ENCODE results near the gene COX7B. TPM values are rescaled to one million over a fixed set of nuclear protein-coding genes. Genes with fewer than 3 reads are reported as not detected.

Gene COX7B
- total RNA-seq, 2 donors from 2014 or later, result 1,439 to 1,473 TPM

DNA sequence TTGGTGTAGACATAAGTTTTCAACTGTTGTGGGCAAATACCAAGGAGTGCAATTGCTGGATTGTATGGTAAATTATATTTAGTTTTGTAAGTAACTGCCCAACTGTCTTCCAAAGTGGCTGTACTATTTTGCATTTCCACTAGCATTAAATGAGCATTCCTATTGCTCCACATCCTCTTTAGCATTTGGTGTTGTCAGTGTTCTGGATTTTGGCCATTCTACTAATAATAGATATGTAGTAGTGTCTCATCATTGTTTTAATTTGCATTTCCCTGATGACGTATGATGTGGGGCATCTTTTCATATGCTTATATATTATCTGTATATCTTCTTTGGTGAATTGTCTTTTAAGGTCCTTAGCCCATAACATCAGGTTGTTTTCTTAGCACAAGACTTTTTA lies 52.9 kb downstream of the COX7B start:
- no peak for DNase-seq (ENCODE audit: low spot score)
- no peaks in the 10 kb centered on the region for H3K9me3 ChIP-seq
- H3K27ac ChIP-seq, result no peak overlapping the region
- H3K4me3 ChIP-seq, result no peak overlapping the region
- H3K4me1 ChIP-seq, result peaks cover 0 to 3% of the 10 kb centered on the region in 2 donors
- no peaks in the 10 kb centered on the region for H3K27me3 ChIP-seq
- no peaks in the 10 kb centered on the region for H3K36me3 ChIP-seq
- TF ChIP-seq, protein P1, sequence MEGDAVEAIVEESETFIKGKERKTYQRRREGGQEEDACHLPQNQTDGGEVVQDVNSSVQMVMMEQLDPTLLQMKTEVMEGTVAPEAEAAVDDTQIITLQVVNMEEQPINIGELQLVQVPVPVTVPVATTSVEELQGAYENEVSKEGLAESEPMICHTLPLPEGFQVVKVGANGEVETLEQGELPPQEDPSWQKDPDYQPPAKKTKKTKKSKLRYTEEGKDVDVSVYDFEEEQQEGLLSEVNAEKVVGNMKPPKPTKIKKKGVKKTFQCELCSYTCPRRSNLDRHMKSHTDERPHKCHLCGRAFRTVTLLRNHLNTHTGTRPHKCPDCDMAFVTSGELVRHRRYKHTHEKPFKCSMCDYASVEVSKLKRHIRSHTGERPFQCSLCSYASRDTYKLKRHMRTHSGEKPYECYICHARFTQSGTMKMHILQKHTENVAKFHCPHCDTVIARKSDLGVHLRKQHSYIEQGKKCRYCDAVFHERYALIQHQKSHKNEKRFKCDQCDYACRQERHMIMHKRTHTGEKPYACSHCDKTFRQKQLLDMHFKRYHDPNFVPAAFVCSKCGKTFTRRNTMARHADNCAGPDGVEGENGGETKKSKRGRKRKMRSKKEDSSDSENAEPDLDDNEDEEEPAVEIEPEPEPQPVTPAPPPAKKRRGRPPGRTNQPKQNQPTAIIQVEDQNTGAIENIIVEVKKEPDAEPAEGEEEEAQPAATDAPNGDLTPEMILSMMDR (IDR thresholded peaks at IDR 0.05), result no peak

DNA sequence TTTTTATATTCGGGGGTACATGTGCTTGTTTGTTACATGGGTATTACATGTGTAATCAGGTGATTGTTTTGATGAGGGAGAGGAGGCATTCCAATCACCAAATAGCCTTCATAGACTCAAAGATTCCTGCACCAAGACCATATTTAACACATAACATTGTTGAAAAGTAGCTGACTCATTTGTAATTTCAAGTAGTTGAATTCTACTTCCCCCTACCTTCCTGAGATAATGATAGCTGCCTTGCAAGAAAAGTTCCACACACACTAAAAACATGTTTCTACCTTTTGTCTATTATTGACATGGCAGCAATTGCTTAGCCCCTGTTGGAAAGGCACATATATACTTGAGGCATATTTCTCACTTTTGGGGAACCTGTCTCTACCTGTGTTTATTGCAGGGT lies 54.0 kb downstream of the COX7B start:
- Histone ChIP-seq H3K27me3 (no peaks in the 10 kb centered on the region), H3K36me3 (no peaks in the 10 kb centered on the region), H3K9me3 (peaks cover 0 to 7% of the 10 kb centered on the region in 2 donors), H3K27ac (no peak overlapping the region), H3K4me3 (no peak overlapping the region), H3K4me1 (peaks cover 0 to 3% of the 10 kb centered on the region in 2 donors)
- DNase-seq (ENCODE audit: low spot score), result no peak
- TF ChIP-seq, protein P1 (IDR thresholded peaks at IDR 0.05), result no peak

DNA sequence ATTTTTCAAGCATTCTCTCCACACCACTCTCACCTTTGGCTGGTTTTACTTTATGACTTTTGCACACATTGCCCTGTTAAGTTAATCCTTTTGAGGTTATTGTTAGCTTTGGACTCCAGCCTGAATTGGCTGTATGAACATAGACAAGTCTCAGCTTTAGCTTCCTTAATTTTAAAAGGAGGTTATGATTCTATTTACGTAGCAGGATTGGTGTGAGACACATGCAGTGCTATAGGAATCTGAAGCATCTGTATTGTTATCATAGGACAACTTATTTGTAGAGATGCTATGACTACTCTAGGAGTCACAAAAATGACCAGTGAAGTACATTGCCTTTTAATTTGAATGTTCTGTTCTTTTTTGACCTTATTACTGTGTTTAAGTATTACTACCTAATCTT lies 54.4 kb downstream of the COX7B start:
- TF ChIP-seq, protein P1 (IDR thresholded peaks at IDR 0.05), result no peak

More for the DNA sequence above, 54.4 kb downstream of the COX7B start:
- DNase-seq (ENCODE audit: low spot score), result no peak
- Histone ChIP-seq H3K36me3 (no peaks in the 10 kb centered on the region), H3K27me3 (no peaks in the 10 kb centered on the region), H3K4me1 (peaks cover 0 to 3% of the 10 kb centered on the region in 2 donors), H3K4me3 (no peak overlapping the region), H3K9me3 (peaks cover 0 to 11% of the 10 kb centered on the region in 2 donors), H3K27ac (no peak overlapping the region)

Other genes starting within 250 kb of the COX7B start
- 10 to 100 TPM; 40.9 to 48.3 TPM for gene ATRX, start 113.3 kb upstream of the COX7B start, total RNA-seq
- gene MAGT1, start 4.0 kb upstream of the COX7B start, total RNA-seq, result 10 to 100 TPM; 48.4 to 55.5 TPM
- gene ATP7A, start 11.2 kb downstream of the COX7B start, total RNA-seq, result 1 to 10 TPM; 6.3 to 7.5 TPM
- gene PGAM4, start 70.2 kb downstream of the COX7B start, total RNA-seq, result not detected
- gene PGK1, start 204.8 kb downstream of the COX7B start, total RNA-seq, result 100 to 1,000 TPM; 197 to 263 TPM
- 10 to 100 TPM; 36.6 to 36.7 TPM for gene TAF9B, start 240.2 kb downstream of the COX7B start, total RNA-seq

Data from right atrium auricular region (tissue), 2 donors.